ENCODE data around the gene LAYN. TPM values are rescaled to one million over a fixed set of nuclear protein-coding genes. Genes with fewer than 3 reads are reported as not detected.

The LAYN gene
- total and polyA plus RNA-seq, 2 experiments from 2014 or later: 7.7 to 12.6 TPM

- no peaks in the 10 kb centered on the region for H3K9me2 ChIP-seq (replicated peaks; ENCODE audit: insufficient read depth)
- no peak overlapping the region for H2AFZ ChIP-seq
- no peak overlapping the region for H3K27ac ChIP-seq
- H3K79me2 ChIP-seq: no peaks in the 10 kb centered on the region
- DNase-seq (ENCODE audit: low spot score): no peak
- no peaks in the 10 kb centered on the region for H3K27me3 ChIP-seq
- no peaks in the 10 kb centered on the region for H3K4me1 ChIP-seq (ENCODE audit: insufficient read depth)
- no peaks in the 10 kb centered on the region for H4K20me1 ChIP-seq (ENCODE audit: insufficient read depth, poor library complexity, severe bottlenecking)
- H3K9me3 ChIP-seq (ENCODE audit: low read depth): no peaks in the 10 kb centered on the region
- H3K4me3 ChIP-seq: no peak overlapping the region
- 95% methylated on average over 1 of the region's 1 CpG for WGBS (ENCODE audit: low lambda C conversion rate, missing lambda C conversion rate)
- no peak for TF ChIP-seq EZH2 (IDR thresholded peaks at IDR 0.05; ENCODE audit: borderline replicate concordance)
- TF ChIP-seq EZH2phosphoT487 (IDR thresholded peaks at IDR 0.05; ENCODE audit: low read depth, severe bottlenecking, unreplicated experiment): no peak
- no peak for TF ChIP-seq CTCF (IDR thresholded peaks at IDR 0.05; ENCODE audit: poor library complexity)
- no peak overlapping the region for H3K4me2 ChIP-seq
- no peaks in the 10 kb centered on the region for H3K36me3 ChIP-seq (replicated peaks; ENCODE audit: insufficient read depth, low read depth)
Observed at GRCh38 chr11:111526501-111526900, 14.0 kb upstream of the LAYN start.

GRCh38 chr11:111527279-111527678 lies 13.2 kb upstream of the LAYN start:
- no peak for DNase-seq (ENCODE audit: low spot score)
- WGBS (ENCODE audit: low lambda C conversion rate, missing lambda C conversion rate): 100% methylated on average over 1 of the region's 1 CpG
- Histone ChIP-seq H3K27me3 (no peaks in the 10 kb centered on the region), H3K9me2 (replicated peaks; ENCODE audit: insufficient read depth) (no peaks in the 10 kb centered on the region), H3K27ac (no peak overlapping the region), H3K4me3 (no peak overlapping the region), H3K9me3 (ENCODE audit: low read depth) (no peaks in the 10 kb centered on the region), H4K20me1 (ENCODE audit: insufficient read depth, poor library complexity, severe bottlenecking) (no peaks in the 10 kb centered on the region), H3K36me3 (replicated peaks; ENCODE audit: insufficient read depth, low read depth) (no peaks in the 10 kb centered on the region), H2AFZ (no peak overlapping the region), H3K79me2 (no peaks in the 10 kb centered on the region), H3K4me1 (ENCODE audit: insufficient read depth) (no peaks in the 10 kb centered on the region), H3K4me2 (no peak overlapping the region)
- TF ChIP-seq EZH2phosphoT487 (IDR thresholded peaks at IDR 0.05; ENCODE audit: low read depth, severe bottlenecking, unreplicated experiment) (no peak), EZH2 (IDR thresholded peaks at IDR 0.05; ENCODE audit: borderline replicate concordance) (no peak), CTCF (IDR thresholded peaks at IDR 0.05; ENCODE audit: poor library complexity) (no peak)

- no peak for DNase-seq (ENCODE audit: low spot score)
- Histone ChIP-seq H3K27ac (no peak overlapping the region), H4K20me1 (ENCODE audit: insufficient read depth, poor library complexity, severe bottlenecking) (no peaks in the 10 kb centered on the region), H3K4me1 (ENCODE audit: insufficient read depth) (no peaks in the 10 kb centered on the region), H3K36me3 (replicated peaks; ENCODE audit: insufficient read depth, low read depth) (no peaks in the 10 kb centered on the region), H3K4me3 (no peak overlapping the region), H3K9me2 (replicated peaks; ENCODE audit: insufficient read depth) (no peaks in the 10 kb centered on the region), H2AFZ (no peak overlapping the region), H3K9me3 (ENCODE audit: low read depth) (no peaks in the 10 kb centered on the region), H3K79me2 (no peaks in the 10 kb centered on the region), H3K27me3 (no peaks in the 10 kb centered on the region), H3K4me2 (no peak overlapping the region)
- no peak for TF ChIP-seq CTCF (IDR thresholded peaks at IDR 0.05; ENCODE audit: poor library complexity)
- TF ChIP-seq EZH2 (IDR thresholded peaks at IDR 0.05; ENCODE audit: borderline replicate concordance): no peak
- TF ChIP-seq EZH2phosphoT487 (IDR thresholded peaks at IDR 0.05; ENCODE audit: low read depth, severe bottlenecking, unreplicated experiment): no peak
- 26% methylated on average over 1 of the region's 1 CpG for WGBS (ENCODE audit: low lambda C conversion rate, missing lambda C conversion rate)
Observed at GRCh38 chr11:111528557-111528956, 12.0 kb upstream of the LAYN start.

GRCh38 chr11:111530091-111530490 lies 10.4 kb upstream of the LAYN start:
- 55% methylated on average over 3 of the region's 3 CpGs for WGBS (ENCODE audit: low lambda C conversion rate, missing lambda C conversion rate)
- Histone ChIP-seq H3K9me2 (replicated peaks; ENCODE audit: insufficient read depth) (no peaks in the 10 kb centered on the region), H3K36me3 (replicated peaks; ENCODE audit: insufficient read depth, low read depth) (no peaks in the 10 kb centered on the region), H2AFZ (no peak overlapping the region), H3K27me3 (no peaks in the 10 kb centered on the region), H3K4me1 (ENCODE audit: insufficient read depth) (no peaks in the 10 kb centered on the region), H3K4me2 (no peak overlapping the region), H4K20me1 (ENCODE audit: insufficient read depth, poor library complexity, severe bottlenecking) (no peaks in the 10 kb centered on the region), H3K9me3 (ENCODE audit: low read depth) (no peaks in the 10 kb centered on the region), H3K27ac (no peak overlapping the region), H3K79me2 (no peaks in the 10 kb centered on the region), H3K4me3 (no peak overlapping the region)
- TF ChIP-seq CTCF (IDR thresholded peaks at IDR 0.05; ENCODE audit: poor library complexity): no peak
- DNase-seq (ENCODE audit: low spot score): no peak
